K562 (cell line): Measurements from ENCODE around the gene TMEM187. TPM values are rescaled to one million over a fixed set of nuclear protein-coding genes. Genes with fewer than 3 reads are reported as not detected.

Experiments
- ATAC-seq: fragments of 200-7000 bp; cut with Tn5 transposase; 3 replicates; pipeline ENCODE4 v1.9.1; 2020; ENCODE audit warnings: moderate library complexity
- BruUV-seq: library from RNA; stranded (reverse); fragments of 400-500 nt; replicated peaks from 2 replicates; lab custom pipeline; 2021; lab: Mats Ljungman, UMichigan
- CTCF ChIA-PET: fragments of 300-600 bp; formaldehyde crosslinking; extraction: SDS; loops from one replicate; lab custom pipeline; 2021; ENCODE audit warnings: low intra/inter-chr PET ratio; lab: Yijun Ruan, JAX
- POLR2A ChIA-PET: fragments of 300-600, 350-650 bp; sonication (Branson Sonifier 250); formaldehyde crosslinking; extraction: SDS; loops from one replicate; lab custom pipeline; 2021; ENCODE audit warnings: antibody characterized with exemption, inconsistent platforms; lab: Yijun Ruan, JAX
- DNase-seq, 4 experiments: peaks; one replicate each; pipeline versions ENCODE4 v3.0.0 to v3.0.0-alpha.2; 2011 to 2018; ENCODE audit warnings: low spot score in 3 of 4, mixed read lengths in 3 of 4; ENCODE audit errors: extremely low read depth in 1 of 4
- FAIRE-seq: peaks from 2 replicates; lab custom pipeline; 2011; peaks lifted over from hg19 to GRCh38; lab: Jason Lieb, UNC
- H2AFZ ChIP-seq: 2 replicates; pipeline ENCODE4 v1.6.0; 2011; ENCODE audit warnings: low read depth, low read length, control low read depth, inconsistent platforms
- H3K27ac ChIP-seq: fragments of 200-600 bp; 3 replicates; pipeline ENCODE4 v1.8.0; 2011; ENCODE audit warnings: low read depth, mild to moderate bottlenecking, control low read depth, inconsistent platforms, low read length, moderate library complexity, mixed read lengths; ENCODE audit errors: extremely low read depth
- H3K27me3 ChIP-seq, 2 experiments: fragments of 300-600 bp in 1 of 2; 2 replicates in 1 of 2; 3 replicates in 1 of 2; pipeline versions ENCODE4 v1.6.0 to v1.8.0; 2011; ENCODE audit warnings: inconsistent platforms in 2 of 2, low read length in 2 of 2, mild to moderate bottlenecking in 1 of 2, mixed read lengths in 1 of 2, moderate library complexity in 1 of 2; ENCODE audit not compliant: control insufficient read depth in 2 of 2, insufficient read depth in 2 of 2
- H3K36me3 ChIP-seq: fragments of 300-600 bp; 3 replicates; pipeline ENCODE4 v1.8.0; 2011; ENCODE audit warnings: mild to moderate bottlenecking, low read length, inconsistent platforms; ENCODE audit not compliant: control insufficient read depth, insufficient read depth
- H3K4me1 ChIP-seq, 2 experiments: fragments of 200-600 bp in 1 of 2; replicated peaks in 1 of 2; 2 replicates in 1 of 2; 3 replicates in 1 of 2; pipeline versions ENCODE4 v1.5.1 to v1.8.0; 2011; ENCODE audit warnings: inconsistent platforms in 2 of 2, low read length in 2 of 2, mild to moderate bottlenecking in 1 of 2, mixed read lengths in 1 of 2, moderate library complexity in 1 of 2; ENCODE audit not compliant: control insufficient read depth in 2 of 2, insufficient read depth in 2 of 2
- H3K4me2 ChIP-seq: 2 replicates; pipeline ENCODE4 v1.6.1; 2011; ENCODE audit warnings: low read length, control low read depth, inconsistent platforms, mixed read lengths; ENCODE audit not compliant: insufficient read depth
- H3K4me3 ChIP-seq: fragments of 200-600 bp; sonication (generic), shearing (Covaris generic); 2 replicates; pipeline ENCODE4 v1.5.1; 2016; ENCODE audit warnings: control low read depth, inconsistent platforms
- H3K79me2 ChIP-seq: fragments of 200-600 bp; 3 replicates; pipeline ENCODE4 v1.8.0; 2011; ENCODE audit warnings: low read length, inconsistent platforms; ENCODE audit not compliant: control insufficient read depth, insufficient read depth
- H3K9ac ChIP-seq, 2 experiments: 2 replicates each; pipeline versions ENCODE4 v1.6.0 to v1.6.1; 2011; ENCODE audit warnings: low read depth in 2 of 2, low read length in 2 of 2, control low read depth in 1 of 2, inconsistent platforms in 1 of 2, mild to moderate bottlenecking in 1 of 2, mixed read lengths in 1 of 2; ENCODE audit not compliant: insufficient read depth in 1 of 2
- H3K9me1 ChIP-seq: one replicate; pipeline ENCODE4 v1.6.0; 2011; ENCODE audit warnings: inconsistent platforms, mild to moderate bottlenecking, low read length, moderate library complexity; ENCODE audit not compliant: control insufficient read depth, insufficient read depth
- H3K9me3 ChIP-seq: replicated peaks from 2 replicates; pipeline ENCODE4 v1.5.1; 2011; ENCODE audit warnings: low read depth, low read length, inconsistent platforms; ENCODE audit not compliant: control insufficient read depth, insufficient read depth
- H4K20me1 ChIP-seq: replicated peaks from 2 replicates; pipeline ENCODE4 v1.6.1; 2011; ENCODE audit warnings: low read length, inconsistent platforms, mixed read lengths; ENCODE audit not compliant: control insufficient read depth, insufficient read depth
- CREBBP ChIP-seq: IDR thresholded peaks from one replicate; pipeline ENCODE4 v1.6.1; 2012; ENCODE audit warnings: low read depth, mild to moderate bottlenecking, control low read depth, inconsistent platforms, low read length
- FUS ChIP-seq: fragments of 200-400 bp; formaldehyde crosslinking; optimal IDR thresholded peaks from 2 replicates; pipeline ENCODE3; 2017; ENCODE audit warnings: low read depth, low read length
- GATAD2A ChIP-seq: fragments of 450-650 bp; IDR thresholded peaks from 2 replicates; pipeline ENCODE4 v1.6.1; 2017
- GTF2A2 ChIP-seq: IDR thresholded peaks from 2 replicates; pipeline ENCODE4 v1.6.1; 2016; ENCODE audit warnings: mild to moderate bottlenecking, missing genetic modification characterization, missing compliant biosample characterization
- HNRNPH1 ChIP-seq: fragments of 200-400 bp; formaldehyde crosslinking; optimal IDR thresholded peaks from 2 replicates; pipeline ENCODE3; 2017; ENCODE audit warnings: low read depth, mild to moderate bottlenecking, low read length, moderate library complexity
- LCOR ChIP-seq: sonication (generic); formaldehyde crosslinking; IDR thresholded peaks from 2 replicates; pipeline ENCODE4 v1.8.0; 2022; ENCODE audit warnings: mild to moderate bottlenecking, missing genetic modification reagents
- MEF2A ChIP-seq: IDR thresholded peaks from 2 replicates; pipeline ENCODE4 v1.6.1; 2011; ENCODE audit warnings: low read depth, mild to moderate bottlenecking, low read length, moderate library complexity; ENCODE audit not compliant: control insufficient read depth
- POLR2A ChIP-seq: fragments of 450-650 bp; conservative IDR thresholded peaks from 2 replicates; pipeline ENCODE4 v1.6.1; 2016
- POLR2AphosphoS5 ChIP-seq: IDR thresholded peaks from 2 replicates; pipeline ENCODE4 v1.6.1; 2011; ENCODE audit warnings: mild to moderate bottlenecking, low read depth, low read length, moderate library complexity; ENCODE audit not compliant: control insufficient read depth, insufficient read depth
- POLR2G ChIP-seq: fragments of 200-400 bp; formaldehyde crosslinking; IDR thresholded peaks from 2 replicates; pipeline ENCODE4 v1.6.1; 2017; ENCODE audit warnings: low read depth, mild to moderate bottlenecking, antibody characterized with exemption, low read length, moderate library complexity
- POLR2H ChIP-seq: IDR thresholded peaks from 2 replicates; pipeline ENCODE4 v1.6.1; 2016; ENCODE audit warnings: missing genetic modification characterization, low read depth, mild to moderate bottlenecking, control low read depth, missing compliant biosample characterization, moderate library complexity
- POU5F1 ChIP-seq: fragments of 150-350 bp; IDR thresholded peaks from 2 replicates; pipeline ENCODE4 v1.6.1; 2014; ENCODE audit warnings: borderline replicate concordance, low read length, low read depth, mild to moderate bottlenecking; ENCODE audit not compliant: partially characterized antibody
- RBFOX2 ChIP-seq: fragments of 200-400 bp; formaldehyde crosslinking; IDR thresholded peaks from 2 replicates; pipeline ENCODE4 v1.6.1; 2017; ENCODE audit warnings: low read depth, mild to moderate bottlenecking, low read length, moderate library complexity
- SMARCA4 ChIP-seq: fragments of 450-650 bp; IDR thresholded peaks from 2 replicates; pipeline ENCODE4 v1.6.1; 2016
- SOX6 ChIP-seq: fragments of 450-650 bp; IDR thresholded peaks from 2 replicates; pipeline ENCODE4 v1.6.1; 2014; ENCODE audit warnings: mild to moderate bottlenecking
- SRF ChIP-seq, 2 experiments: fragments of 250-450, 450-650 bp in 1 of 2; sonication (Bioruptor Pico) in 1 of 2; sonication (generic) in 1 of 2; formaldehyde crosslinking; IDR thresholded peaks; 2 replicates each; pipeline versions ENCODE4 v1.5.0 to v1.5.1; 2020 to 2022; ENCODE audit warnings: mild to moderate bottlenecking in 1 of 2, missing genetic modification reagents in 1 of 2
- SUPT5H ChIP-seq: fragments of 450-650 bp; IDR thresholded peaks from 2 replicates; pipeline ENCODE4 v1.6.1; 2016
- TAF9B ChIP-seq: fragments of 450-650 bp; IDR thresholded peaks from 2 replicates; pipeline ENCODE4 v1.6.1; 2018; ENCODE audit warnings: mild to moderate bottlenecking; ENCODE audit not compliant: partially characterized antibody
- TGIF2 ChIP-seq: sonication (generic); formaldehyde crosslinking; IDR thresholded peaks from 2 replicates; pipeline ENCODE4 v1.8.1; 2022; ENCODE audit warnings: mild to moderate bottlenecking, missing genetic modification reagents, moderate library complexity
- WGBS: fragments of 100-300 bp; shearing (Covaris generic); methylation state at CpG from one replicate; pipeline ENCODE4 v1.1.6; 2016; ENCODE audit warnings: low coverage, mixed read lengths; ENCODE audit not compliant: insufficient coverage; ENCODE audit errors: missing lambda C conversion rate; 5-methylcytosine and 5-hydroxymethylcytosine counted together
- in situ Hi-C: fragments of 300-500 bp; cut with MboI; formaldehyde crosslinking; loops from 4 replicates; pipeline ENCODE4 v1.15.0; 2018; ENCODE audit warnings: inconsistent platforms, mixed read lengths
- intact Hi-C: fragments of 100-400 bp; cut with micrococcal nuclease; formaldehyde crosslinking; loops from 2 replicates; pipeline ENCODE4 v1.14.2; 2022
- polyA plus RNA-seq, 8 experiments: library from polyadenylated mRNA; depleted of rRNA in 4 of 8; stranded (reverse) in 5 of 8; unstranded in 3 of 8; fragments of >200 nt; fragmentation: Nextera tagmentation in 2 of 8; fragmentation: Illumina TruSeq in 1 of 8; extraction: Ambion mirVana in 2 of 8; extraction: Trizol in 1 of 8; gene quantifications; 2 replicates each; pipeline versions ENCODE4 v1.2.1 to v1.2.3, GENCODE V29; 2011 to 2014; ENCODE audit warnings: inconsistent platforms in 1 of 8, missing spikeins in 1 of 8
- total RNA-seq, 7 experiments: library from RNA; depleted of rRNA in 6 of 7; stranded (reverse); fragments of >200 nt in 6 of 7; fragmentation: Illumina TruSeq in 2 of 7; extraction: Trizol in 2 of 7; gene quantifications; 2 replicates each; pipeline versions ENCODE4 v1.2.1 to v1.2.3, GENCODE V29; 2011 to 2021; ENCODE audit warnings: low replicate concordance in 1 of 7
- TF ChIP-seq, protein P1 (sequence below), 2 experiments: fragments of 450-650 bp in 1 of 2; IDR thresholded peaks; 2 replicates each; pipeline ENCODE4 v1.6.1; 2011 to 2017; ENCODE audit warnings: low read depth in 2 of 2, antibody characterized with exemption in 1 of 2, borderline replicate concordance in 1 of 2, low read length in 1 of 2, mild to moderate bottlenecking in 1 of 2, mixed read lengths in 1 of 2; ENCODE audit not compliant: control insufficient read depth in 1 of 2

Gene TMEM187
- total and polyA plus RNA-seq, 9 of the 15 experiments (the other 6 are each of a cell fraction or from before 2014, with no cell fraction given): 0.13 to 6.4 (median 1.6) TPM

DNA sequence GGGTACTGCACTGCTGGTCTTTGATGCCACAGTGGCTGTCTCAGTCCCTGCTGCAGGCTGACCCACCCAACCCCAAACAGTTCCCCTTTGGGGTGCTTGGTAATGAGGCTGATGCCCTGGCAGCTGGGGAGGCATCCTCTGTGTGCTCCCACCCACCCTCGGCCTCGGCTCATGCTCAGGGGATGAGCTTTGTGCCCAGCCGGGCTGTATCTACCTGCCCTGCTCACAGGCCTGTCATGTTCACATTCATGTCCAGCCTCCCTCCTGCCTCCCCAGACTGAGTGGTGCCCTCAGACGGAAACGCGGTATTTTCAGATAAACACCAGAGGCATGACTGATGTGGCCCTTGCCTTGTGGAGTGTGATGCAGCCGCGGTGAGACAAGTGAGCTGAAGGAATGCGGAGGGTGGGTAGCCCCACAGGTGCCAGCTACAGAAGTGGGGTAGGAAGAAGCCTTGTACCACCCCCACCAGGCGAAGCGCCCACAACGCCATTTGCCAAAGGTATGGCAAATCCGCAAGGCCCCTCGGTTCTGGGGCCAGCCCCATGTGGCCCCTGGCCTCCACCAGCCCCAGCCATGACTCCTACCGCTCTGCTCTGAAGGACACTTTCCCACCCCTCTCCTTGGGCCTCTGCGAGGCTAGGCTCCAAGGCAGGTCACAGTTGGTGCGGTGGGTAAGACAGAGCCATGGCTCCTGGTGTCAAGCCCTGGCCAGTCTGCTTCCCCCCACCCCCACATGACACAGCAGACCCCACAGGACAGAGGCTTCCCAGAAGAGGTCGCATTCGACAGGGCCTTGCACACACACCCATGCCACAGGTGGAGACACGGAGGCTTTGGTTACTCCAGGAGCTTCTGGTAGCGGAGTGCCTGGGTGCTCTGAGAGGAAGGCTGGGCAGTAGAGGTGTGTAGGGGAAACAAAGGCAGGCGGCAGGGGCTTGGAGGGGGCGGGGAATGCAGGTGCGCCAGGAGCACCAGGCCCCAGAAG lies 26.3 kb upstream of the TMEM187 start:
- in situ Hi-C loops (no loop called here), intact Hi-C loops (loop anchor here (2.0 kb wide), 1 partner anchor 181 kb away; the partner anchor contains the start of gene PLXNB3)
- Histone ChIP-seq H4K20me1 (no peaks in the 10 kb centered on the region), H3K4me2 (no peak overlapping the region), H3K9me1 (no peaks in the 10 kb centered on the region), H3K36me3 (peaks cover 42% of the 10 kb centered on the region; the same call in 2 of the 3 replicates), H3K4me3 (no peak overlapping the region), H3K4me1 (peaks cover 14 to 78% of the 10 kb centered on the region in 2 experiments), H2AFZ (no peak overlapping the region), H3K79me2 (peaks cover 7% of the 10 kb centered on the region; the same call in 2 of the 3 replicates), H3K27me3 (no peaks in the 10 kb centered on the region), H3K9me3 (no peaks in the 10 kb centered on the region), H3K27ac (no peak overlapping the region), H3K9ac (peak overlapping the region in 1 of 2 experiments; percentile 75; a peak in 2 of 4 replicates)
- FAIRE-seq: no peak
- no peak for ATAC-seq
- ChIA-PET POLR2A (interaction anchor here (0.7 to 2.0 kb wide), 8 partner anchors 10 to 72 kb away, joined by 3 to 17 read pairs (median 4); partner anchors contain the start of gene TMEM187), CTCF (interaction anchor here (1.0 to 1.2 kb wide), 2 partner anchors 74 to 1004 kb away, joined by 5 to 6 read pairs; no protein-coding TSS in a partner anchor)
- WGBS: 86% methylated on average over 13 of the region's 24 CpGs
- DNase-seq: no peak
- BruUV-seq: no TSS peak
- TF ChIP-seq FUS: no peak
- TF ChIP-seq TGIF2 (CRISPR knock-in tag): no peak
- no peak for TF ChIP-seq SOX6
- no peak; the same call in 1 of the 2 replicates for TF ChIP-seq POLR2A
- TF ChIP-seq, protein P1, sequence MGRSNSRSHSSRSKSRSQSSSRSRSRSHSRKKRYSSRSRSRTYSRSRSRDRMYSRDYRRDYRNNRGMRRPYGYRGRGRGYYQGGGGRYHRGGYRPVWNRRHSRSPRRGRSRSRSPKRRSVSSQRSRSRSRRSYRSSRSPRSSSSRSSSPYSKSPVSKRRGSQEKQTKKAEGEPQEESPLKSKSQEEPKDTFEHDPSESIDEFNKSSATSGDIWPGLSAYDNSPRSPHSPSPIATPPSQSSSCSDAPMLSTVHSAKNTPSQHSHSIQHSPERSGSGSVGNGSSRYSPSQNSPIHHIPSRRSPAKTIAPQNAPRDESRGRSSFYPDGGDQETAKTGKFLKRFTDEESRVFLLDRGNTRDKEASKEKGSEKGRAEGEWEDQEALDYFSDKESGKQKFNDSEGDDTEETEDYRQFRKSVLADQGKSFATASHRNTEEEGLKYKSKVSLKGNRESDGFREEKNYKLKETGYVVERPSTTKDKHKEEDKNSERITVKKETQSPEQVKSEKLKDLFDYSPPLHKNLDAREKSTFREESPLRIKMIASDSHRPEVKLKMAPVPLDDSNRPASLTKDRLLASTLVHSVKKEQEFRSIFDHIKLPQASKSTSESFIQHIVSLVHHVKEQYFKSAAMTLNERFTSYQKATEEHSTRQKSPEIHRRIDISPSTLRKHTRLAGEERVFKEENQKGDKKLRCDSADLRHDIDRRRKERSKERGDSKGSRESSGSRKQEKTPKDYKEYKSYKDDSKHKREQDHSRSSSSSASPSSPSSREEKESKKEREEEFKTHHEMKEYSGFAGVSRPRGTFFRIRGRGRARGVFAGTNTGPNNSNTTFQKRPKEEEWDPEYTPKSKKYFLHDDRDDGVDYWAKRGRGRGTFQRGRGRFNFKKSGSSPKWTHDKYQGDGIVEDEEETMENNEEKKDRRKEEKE (IDR thresholded peaks at IDR 0.05; ENCODE audit: borderline replicate concordance in 1 of 2, control insufficient read depth in 1 of 2, low read depth in 2 of 2, low read length in 1 of 2): no peak
- TF ChIP-seq POLR2AphosphoS5: peak; percentile 21; the same call in 1 of the 2 replicates
- no peak for TF ChIP-seq GTF2A2
- no peak for TF ChIP-seq POU5F1
- no peak for TF ChIP-seq SRF (CRISPR knock-in tag; IDR thresholded peaks at IDR 0.05)
- peak; percentile 42; the same call in 1 of the 2 replicates for TF ChIP-seq SUPT5H
- TF ChIP-seq HNRNPH1: no peak
- TF ChIP-seq RBFOX2: peak; percentile 26; the same call in 1 of the 2 replicates
- TF ChIP-seq LCOR: no peak
- no peak for TF ChIP-seq TAF9B
- no peak for TF ChIP-seq GATAD2A
- peak; percentile 71 for TF ChIP-seq POLR2G
- TF ChIP-seq SMARCA4: no peak
- TF ChIP-seq MEF2A: no peak
- no peak for TF ChIP-seq POLR2H
- no peak for TF ChIP-seq CREBBP
